ENCODE data around the gene POLN.

Gene POLN

GRCh38 chr4:2241410-2242353 lies at the start of gene POLN, which contains the start of gene HAUS3:
Gene POLN, minus strand, starts transcription at chr4:2242121. Its CDS starts 12,890 bp downstream, at chr4:2229231.
Gene HAUS3, minus strand, starts transcription at chr4:2242121. Its CDS starts 1,175 bp downstream, at chr4:2240946.
- Histone ChIP-seq H3K4me3 (ENCODE audit: low read depth in 1 of 2, low read length in 2 of 2) (peak within 1 kb of the TSS; percentile 76 to 85), H3K4me1 (ENCODE audit: insufficient read depth, low read length) (peaks cover 38% of the 10 kb centered on the region), H3K27ac (ENCODE audit: low read depth, low read length) (peak within 1 kb of the TSS; percentile 73), H3K9me3 (ENCODE audit: low read length) (no peaks in the 10 kb centered on the region), H3K27me3 (ENCODE audit: control insufficient read depth in 1 of 2, insufficient read depth in 2 of 2, low read length in 2 of 2) (no peaks in the 10 kb centered on the region), H3K9ac (ENCODE audit: low read length) (peak within 1 kb of the TSS; percentile 65), H3K36me3 (ENCODE audit: insufficient read depth, low read length) (no peaks in the 10 kb centered on the region)

GRCh38 chr4:2290974-2291704 lies 49.2 kb upstream of the POLN start:
- Histone ChIP-seq H3K4me3 (ENCODE audit: low read depth in 1 of 2, low read length in 2 of 2) (no peak overlapping the region), H3K9ac (ENCODE audit: low read length) (no peak overlapping the region), H3K27ac (ENCODE audit: low read depth, low read length) (no peak overlapping the region), H3K9me3 (ENCODE audit: low read length) (no peaks in the 10 kb centered on the region), H3K36me3 (ENCODE audit: insufficient read depth, low read length) (no peaks in the 10 kb centered on the region), H3K4me1 (ENCODE audit: insufficient read depth, low read length) (no peaks in the 10 kb centered on the region), H3K27me3 (ENCODE audit: control insufficient read depth in 1 of 2, insufficient read depth in 2 of 2, low read length in 2 of 2) (no peaks in the 10 kb centered on the region)

GRCh38 chr4:2290488-2290887 lies 48.6 kb upstream of the POLN start:
- no peak overlapping the region for H3K9ac ChIP-seq (ENCODE audit: low read length)
- H3K27me3 ChIP-seq (ENCODE audit: control insufficient read depth in 1 of 2, insufficient read depth in 2 of 2, low read length in 2 of 2): no peaks in the 10 kb centered on the region
- H3K9me3 ChIP-seq (ENCODE audit: low read length): no peaks in the 10 kb centered on the region
- no peak overlapping the region for H3K27ac ChIP-seq (ENCODE audit: low read depth, low read length)
- H3K4me3 ChIP-seq (ENCODE audit: low read depth in 1 of 2, low read length in 2 of 2): no peak overlapping the region
- H3K36me3 ChIP-seq (ENCODE audit: insufficient read depth, low read length): no peaks in the 10 kb centered on the region
- no peaks in the 10 kb centered on the region for H3K4me1 ChIP-seq (ENCODE audit: insufficient read depth, low read length)

GRCh38 chr4:2289955-2290333 lies 48.0 kb upstream of the POLN start:
- Histone ChIP-seq H3K9me3 (ENCODE audit: low read length) (no peaks in the 10 kb centered on the region), H3K36me3 (ENCODE audit: insufficient read depth, low read length) (no peaks in the 10 kb centered on the region), H3K27ac (ENCODE audit: low read depth, low read length) (no peak overlapping the region), H3K4me1 (ENCODE audit: insufficient read depth, low read length) (no peaks in the 10 kb centered on the region), H3K27me3 (ENCODE audit: control insufficient read depth in 1 of 2, insufficient read depth in 2 of 2, low read length in 2 of 2) (no peaks in the 10 kb centered on the region), H3K4me3 (ENCODE audit: low read depth in 1 of 2, low read length in 2 of 2) (no peak overlapping the region), H3K9ac (ENCODE audit: low read length) (no peak overlapping the region)

- Histone ChIP-seq H3K36me3 (ENCODE audit: insufficient read depth, low read length) (no peaks in the 10 kb centered on the region), H3K4me1 (ENCODE audit: insufficient read depth, low read length) (no peaks in the 10 kb centered on the region), H3K9ac (ENCODE audit: low read length) (no peak overlapping the region), H3K27me3 (ENCODE audit: control insufficient read depth in 1 of 2, insufficient read depth in 2 of 2, low read length in 2 of 2) (no peaks in the 10 kb centered on the region), H3K4me3 (ENCODE audit: low read depth in 1 of 2, low read length in 2 of 2) (no peak overlapping the region), H3K9me3 (ENCODE audit: low read length) (no peaks in the 10 kb centered on the region), H3K27ac (ENCODE audit: low read depth, low read length) (no peak overlapping the region)
These were observed 47.5 kb upstream of the POLN start for GRCh38 chr4:2289311-2289954.

GRCh38 chr4:2288051-2288541 lies 46.2 kb upstream of the POLN start:
- Histone ChIP-seq H3K4me3 (ENCODE audit: low read depth in 1 of 2, low read length in 2 of 2) (no peak overlapping the region), H3K27me3 (ENCODE audit: control insufficient read depth in 1 of 2, insufficient read depth in 2 of 2, low read length in 2 of 2) (no peaks in the 10 kb centered on the region), H3K4me1 (ENCODE audit: insufficient read depth, low read length) (no peaks in the 10 kb centered on the region), H3K9me3 (ENCODE audit: low read length) (no peaks in the 10 kb centered on the region), H3K9ac (ENCODE audit: low read length) (no peak overlapping the region), H3K27ac (ENCODE audit: low read depth, low read length) (no peak overlapping the region), H3K36me3 (ENCODE audit: insufficient read depth, low read length) (no peaks in the 10 kb centered on the region)

- Histone ChIP-seq H3K9ac (ENCODE audit: low read length) (no peak overlapping the region), H3K27ac (ENCODE audit: low read depth, low read length) (no peak overlapping the region), H3K9me3 (ENCODE audit: low read length) (no peaks in the 10 kb centered on the region), H3K36me3 (ENCODE audit: insufficient read depth, low read length) (no peaks in the 10 kb centered on the region), H3K4me3 (ENCODE audit: low read depth in 1 of 2, low read length in 2 of 2) (no peak overlapping the region), H3K4me1 (ENCODE audit: insufficient read depth, low read length) (no peaks in the 10 kb centered on the region), H3K27me3 (ENCODE audit: control insufficient read depth in 1 of 2, insufficient read depth in 2 of 2, low read length in 2 of 2) (no peaks in the 10 kb centered on the region)
These were observed 45.6 kb upstream of the POLN start for GRCh38 chr4:2287594-2287915.

- H3K9me3 ChIP-seq (ENCODE audit: low read length): no peaks in the 10 kb centered on the region
- H3K27me3 ChIP-seq (ENCODE audit: control insufficient read depth in 1 of 2, insufficient read depth in 2 of 2, low read length in 2 of 2): no peaks in the 10 kb centered on the region
- no peak overlapping the region for H3K27ac ChIP-seq (ENCODE audit: low read depth, low read length)
- no peak overlapping the region for H3K9ac ChIP-seq (ENCODE audit: low read length)
- H3K4me1 ChIP-seq (ENCODE audit: insufficient read depth, low read length): no peaks in the 10 kb centered on the region
- H3K36me3 ChIP-seq (ENCODE audit: insufficient read depth, low read length): no peaks in the 10 kb centered on the region
- no peak overlapping the region for H3K4me3 ChIP-seq (ENCODE audit: low read depth in 1 of 2, low read length in 2 of 2)
These were observed 45.1 kb upstream of the POLN start for GRCh38 chr4:2286904-2287593.

- no peaks in the 10 kb centered on the region for H3K9me3 ChIP-seq (ENCODE audit: low read length)
- H3K9ac ChIP-seq (ENCODE audit: low read length): no peak overlapping the region
- no peak overlapping the region for H3K4me3 ChIP-seq (ENCODE audit: low read depth in 1 of 2, low read length in 2 of 2)
- no peaks in the 10 kb centered on the region for H3K4me1 ChIP-seq (ENCODE audit: insufficient read depth, low read length)
- H3K27ac ChIP-seq (ENCODE audit: low read depth, low read length): no peak overlapping the region
- H3K27me3 ChIP-seq (ENCODE audit: control insufficient read depth in 1 of 2, insufficient read depth in 2 of 2, low read length in 2 of 2): no peaks in the 10 kb centered on the region
- H3K36me3 ChIP-seq (ENCODE audit: insufficient read depth, low read length): no peaks in the 10 kb centered on the region
These were observed 43.9 kb upstream of the POLN start for GRCh38 chr4:2285613-2286381.

- Histone ChIP-seq H3K27me3 (ENCODE audit: control insufficient read depth in 1 of 2, insufficient read depth in 2 of 2, low read length in 2 of 2) (no peaks in the 10 kb centered on the region), H3K9me3 (ENCODE audit: low read length) (no peaks in the 10 kb centered on the region), H3K9ac (ENCODE audit: low read length) (no peak overlapping the region), H3K4me3 (ENCODE audit: low read depth in 1 of 2, low read length in 2 of 2) (no peak overlapping the region), H3K27ac (ENCODE audit: low read depth, low read length) (no peak overlapping the region), H3K4me1 (ENCODE audit: insufficient read depth, low read length) (no peaks in the 10 kb centered on the region), H3K36me3 (ENCODE audit: insufficient read depth, low read length) (no peaks in the 10 kb centered on the region)
These were observed 43.2 kb upstream of the POLN start for GRCh38 chr4:2284934-2285612.

Measured in muscle layer of colon (tissue), 2 donors.